ENCODE results near the gene CEACAM20.

Gene CEACAM20

GRCh38 chr19:44529536-44529935 is at the start of gene CEACAM20:
Gene CEACAM20, minus strand, starts transcription at chr19:44529675. Its CDS starts 166 bp downstream, at chr19:44529509.
- H3K4me3 ChIP-seq (ENCODE audit: low read depth, low read length): no peak within 1 kb of the TSS
- no peak for TF ChIP-seq CTCF (IDR thresholded peaks at IDR 0.05; ENCODE audit: low read depth, low read length)

DNA sequence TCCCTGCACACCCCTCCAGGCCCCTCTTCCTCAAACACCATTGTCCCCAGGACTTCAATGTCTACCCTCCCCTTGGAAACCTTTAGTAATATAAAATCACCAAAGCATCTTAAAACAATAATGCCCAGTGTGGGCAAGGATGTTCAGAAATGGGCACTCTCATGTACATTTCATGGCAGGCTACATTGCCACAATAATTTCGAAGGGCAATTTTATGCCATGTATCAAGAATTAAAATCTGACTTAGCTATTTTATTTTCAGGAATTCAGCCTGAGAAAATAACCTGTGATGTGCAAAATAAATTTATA is 48.0 kb upstream of the CEACAM20 start:
- no peak for TF ChIP-seq CTCF (IDR thresholded peaks at IDR 0.05; ENCODE audit: low read depth, low read length)
- no peak overlapping the region for H3K4me3 ChIP-seq (ENCODE audit: low read depth, low read length)

DNA sequence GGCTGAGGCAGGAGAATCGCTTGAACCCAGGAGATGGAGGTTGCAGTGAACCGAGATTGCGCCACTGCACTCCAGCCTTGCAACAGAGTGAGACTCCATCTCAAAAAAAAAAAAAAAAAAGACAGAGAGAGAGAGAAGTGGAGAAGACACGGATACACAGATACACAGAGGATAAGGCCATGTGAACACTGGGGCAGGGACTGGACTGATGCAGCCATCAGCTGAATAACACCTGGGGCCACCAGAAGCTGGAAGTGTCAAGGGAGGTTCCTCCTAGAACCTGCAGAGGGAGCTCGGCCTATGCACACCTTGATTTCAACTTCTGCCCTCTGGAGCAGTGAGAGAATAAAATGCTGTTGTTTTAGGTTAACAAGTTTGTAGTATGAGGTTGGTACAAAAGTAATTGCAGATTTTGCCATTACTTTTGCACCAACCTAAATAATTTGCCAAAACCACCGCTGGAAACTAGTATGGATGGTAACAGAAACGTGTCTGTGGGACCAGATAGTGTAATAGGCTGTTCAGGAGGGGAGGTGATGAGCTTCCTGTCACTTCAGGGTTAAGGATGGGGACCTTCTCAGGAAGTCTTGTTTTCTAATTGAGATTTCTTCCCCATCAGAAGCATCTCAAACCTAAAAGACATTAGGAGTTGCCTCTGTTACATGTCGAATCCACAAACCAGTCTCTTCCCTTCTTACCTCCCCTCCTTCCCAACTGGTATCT is 47.5 kb upstream of the CEACAM20 start:
- H3K4me3 ChIP-seq (ENCODE audit: low read depth, low read length): no peak overlapping the region
- 0 out of 2 replicates have a peak, but pooled peaks have one; percentile 4 for TF ChIP-seq CTCF (IDR thresholded peaks at IDR 0.05; ENCODE audit: low read depth, low read length)

GRCh38 chr19:44575116-44575700 is 45.7 kb upstream of the CEACAM20 start:
- H3K4me3 ChIP-seq (ENCODE audit: low read depth, low read length): no peak overlapping the region
- no peak for TF ChIP-seq CTCF (IDR thresholded peaks at IDR 0.05; ENCODE audit: low read depth, low read length)

DNA sequence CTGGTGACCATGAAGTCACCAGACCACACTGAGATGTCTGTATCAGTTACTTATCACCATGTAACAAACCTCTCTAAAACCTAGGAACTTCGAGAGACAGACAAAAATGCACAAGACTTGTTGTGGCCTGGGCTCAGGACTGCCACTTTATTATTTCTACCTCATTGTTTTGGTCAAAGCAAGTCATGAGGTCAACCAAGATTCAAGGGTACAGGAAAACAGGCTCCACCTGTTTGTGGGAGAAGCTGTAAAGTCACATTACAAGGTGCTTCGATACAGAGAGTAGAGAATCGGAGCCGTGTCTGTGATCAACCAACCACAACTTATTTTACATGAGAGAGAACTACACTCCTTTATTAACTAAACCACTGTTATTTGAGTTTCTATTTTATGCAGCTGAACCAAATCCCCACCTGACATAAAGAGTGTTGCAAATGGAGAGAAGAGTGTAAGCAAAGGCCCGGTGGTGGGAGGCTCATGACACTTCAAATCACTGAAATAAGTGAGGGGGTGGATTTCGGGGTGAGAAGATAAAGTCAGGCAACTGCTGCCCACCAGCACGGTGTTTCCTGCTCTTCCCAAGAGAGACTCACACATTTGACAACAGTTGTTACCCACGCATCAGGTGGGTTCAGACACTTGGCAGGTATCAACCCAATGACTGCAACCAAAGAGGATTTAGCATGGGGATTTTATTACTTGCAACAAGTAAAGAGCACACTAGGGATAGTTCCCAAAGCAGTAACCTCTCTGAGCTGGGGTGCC is 44.9 kb upstream of the CEACAM20 start:
- H3K4me3 ChIP-seq (ENCODE audit: low read depth, low read length): no peak overlapping the region
- TF ChIP-seq CTCF (IDR thresholded peaks at IDR 0.05; ENCODE audit: low read depth, low read length): no peak

DNA sequence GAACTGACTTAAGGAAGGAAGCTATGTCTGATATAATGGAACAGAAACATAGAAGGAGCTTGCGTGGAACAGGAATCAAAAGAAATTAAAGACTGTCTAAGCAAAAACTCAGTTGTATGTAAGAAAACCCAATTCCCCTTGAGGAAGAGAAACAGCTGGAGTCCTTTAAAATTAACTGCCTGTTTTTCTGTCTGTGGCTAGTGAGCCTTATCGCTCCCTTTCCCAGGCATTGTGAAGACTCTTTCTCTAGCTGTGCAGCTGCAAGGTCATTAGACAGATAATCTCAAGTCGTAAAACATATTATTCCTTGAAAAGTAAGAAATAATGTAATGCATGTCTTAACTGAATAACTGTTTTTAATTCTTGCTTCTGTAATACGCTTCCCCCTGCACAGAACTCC is 44.2 kb upstream of the CEACAM20 start:
- TF ChIP-seq CTCF (IDR thresholded peaks at IDR 0.05; ENCODE audit: low read depth, low read length): no peak
- H3K4me3 ChIP-seq (ENCODE audit: low read depth, low read length): no peak overlapping the region

- no peak for TF ChIP-seq CTCF (IDR thresholded peaks at IDR 0.05; ENCODE audit: low read depth, low read length)
- H3K4me3 ChIP-seq (ENCODE audit: low read depth, low read length): no peak overlapping the region
Measured at GRCh38 chr19:44573183-44573582, 43.7 kb upstream of the CEACAM20 start.

All from WI38 (cell line).